NCI-H2196 (cell line): ENCODE measurements around the gene GALNT14.

Experiments used
- DNase-seq: peaks from one replicate; lab custom pipeline; 2025; ENCODE audit not compliant: unreplicated experiment; lab: John Stamatoyannopoulos, UW

GALNT14 gene

DNA sequence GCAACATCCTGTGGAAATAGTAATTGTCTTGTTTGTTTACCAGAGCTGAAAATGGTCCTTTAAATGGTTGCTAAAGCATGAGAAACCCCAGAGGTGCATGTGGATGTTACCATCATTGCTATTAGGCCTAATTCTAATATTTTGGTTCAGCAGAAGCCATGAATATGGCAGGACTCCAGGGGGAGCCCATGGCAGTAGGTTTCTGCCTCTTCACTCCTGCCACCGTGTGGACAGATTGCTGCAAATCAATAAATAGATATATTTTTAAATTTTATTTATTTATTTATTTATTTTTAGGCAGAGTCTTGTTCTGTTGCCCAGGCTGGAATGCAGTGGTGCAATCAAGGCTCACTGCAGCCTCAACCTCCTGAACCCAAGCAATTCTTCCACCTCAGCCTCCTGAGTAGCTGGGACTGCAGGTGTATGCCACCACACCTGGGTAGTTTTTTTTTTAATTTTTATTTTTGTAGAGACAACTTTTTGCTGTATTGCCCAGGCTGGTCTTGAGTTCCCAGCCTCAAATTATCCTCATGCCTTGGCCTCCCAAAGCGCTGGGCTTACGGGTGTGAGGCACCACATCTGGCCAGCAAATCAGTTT, 276.1 kb downstream of the GALNT14 start:
- DNase-seq: peak; percentile 50

DNA sequence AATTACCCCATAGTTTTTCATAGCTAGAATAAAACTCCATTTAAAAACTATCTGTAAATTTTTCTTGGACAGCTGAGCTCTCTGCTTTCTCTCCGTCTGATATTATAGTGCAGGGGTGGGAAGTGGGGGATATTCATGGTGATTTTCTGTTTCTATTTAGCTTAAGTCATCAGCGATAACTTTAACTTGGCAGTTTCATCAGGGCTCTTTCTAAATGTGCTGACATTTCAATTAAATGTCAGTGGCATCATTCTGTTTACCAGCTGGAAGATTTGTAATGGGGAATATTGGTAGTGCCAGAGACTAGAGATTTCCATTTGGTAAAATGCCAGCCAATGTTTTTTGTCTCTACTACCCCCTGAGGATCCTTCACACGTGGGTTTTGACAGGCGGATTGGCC, 277.5 kb downstream of the GALNT14 start:
- DNase-seq: no peak
